Non-pigmented ciliary epithelial cell (primary cell): ENCODE measurements around the gene HUWE1.
A peak's percentile ranks its signal among the peaks of the same experiment; 100 is the strongest.

ENCODE experiments used
- DNase-seq: peaks from one replicate; pipeline ENCODE4 v3.0.0-alpha.2; 2010; ENCODE audit warnings: low read depth

HUWE1 gene

GRCh38 chrX:53684415-53685192 lies 1.9 kb downstream of the HUWE1 start:
- DNase-seq = no peak

GRCh38 chrX:53683556-53684414 lies 2.7 kb downstream of the HUWE1 start:
- peak; percentile 92 for DNase-seq

GRCh38 chrX:53682885-53683555 lies 3.5 kb downstream of the HUWE1 start:
- no peak for DNase-seq

- DNase-seq = no peak
Measured at GRCh38 chrX:53681661-53682060, 4.9 kb downstream of the HUWE1 start.

- DNase-seq = no peak
Measured at GRCh38 chrX:53678667-53679066, 7.9 kb downstream of the HUWE1 start.

GRCh38 chrX:53677286-53677685 lies 9.2 kb downstream of the HUWE1 start:
- no peak for DNase-seq

GRCh38 chrX:53674581-53674980 lies 11.9 kb downstream of the HUWE1 start:
- DNase-seq = no peak

GRCh38 chrX:53669258-53669657 lies 17.3 kb downstream of the HUWE1 start:
- no peak for DNase-seq

GRCh38 chrX:53666171-53666570 lies 20.3 kb downstream of the HUWE1 start:
- no peak for DNase-seq

- no peak for DNase-seq
Measured at GRCh38 chrX:53660004-53660403, 26.5 kb downstream of the HUWE1 start.

- no peak for DNase-seq
Measured at GRCh38 chrX:53659039-53659438, 27.5 kb downstream of the HUWE1 start.

- no peak for DNase-seq
Measured at GRCh38 chrX:53656845-53657244, 29.7 kb downstream of the HUWE1 start.

- no peak for DNase-seq
Measured at GRCh38 chrX:53654376-53654775, 32.1 kb downstream of the HUWE1 start.

- no peak for DNase-seq
Measured at GRCh38 chrX:53644751-53645150, 41.8 kb downstream of the HUWE1 start.

- DNase-seq = no peak
Measured at GRCh38 chrX:53642337-53642736, 44.2 kb downstream of the HUWE1 start.

- no peak for DNase-seq
Measured at GRCh38 chrX:53639257-53639656, 47.3 kb downstream of the HUWE1 start.

- DNase-seq = no peak
Measured at GRCh38 chrX:53637479-53637878, 49.0 kb downstream of the HUWE1 start.

- peak; percentile 15 for DNase-seq
Measured at GRCh38 chrX:53631156-53631555, 55.4 kb downstream of the HUWE1 start.

GRCh38 chrX:53630261-53630660 lies 56.3 kb downstream of the HUWE1 start:
- DNase-seq = no peak

GRCh38 chrX:53622431-53622830 lies 64.1 kb downstream of the HUWE1 start:
- DNase-seq = no peak

- no peak for DNase-seq
Measured at GRCh38 chrX:53621418-53621986, 65.0 kb downstream of the HUWE1 start.

GRCh38 chrX:53616946-53617345 lies 69.6 kb downstream of the HUWE1 start:
- no peak for DNase-seq
